GM21529 (cell line): ENCODE measurements around the gene HBA1.
"Not testable (repeated sequence)": the region's sequence is repeated elsewhere in the genome, so short reads cannot be mapped to it uniquely, and the experiment has no call there.

Experiments used
- ATAC-seq: cut with Tn5 transposase; IDR thresholded peaks from one replicate; pipeline ENCODE4 v1.9.1; 2021; ENCODE audit not compliant: unreplicated experiment

Gene HBA1

GRCh38 chr16:159136-159849, 17.2 kb upstream of the HBA1 start:
- no peak for ATAC-seq

GRCh38 chr16:160242-160641, 16.2 kb upstream of the HBA1 start:
- ATAC-seq = not testable (repeated sequence)

GRCh38 chr16:160691-161190, 15.7 kb upstream of the HBA1 start:
- ATAC-seq = no peak

GRCh38 chr16:162271-162991, 14.0 kb upstream of the HBA1 start:
- no peak for ATAC-seq

GRCh38 chr16:163139-163538, 13.3 kb upstream of the HBA1 start:
- not testable (repeated sequence) for ATAC-seq

GRCh38 chr16:163696-164095, 12.8 kb upstream of the HBA1 start:
- not testable (repeated sequence) for ATAC-seq

- not testable (repeated sequence) for ATAC-seq
Observed at GRCh38 chr16:164134-164823, 12.2 kb upstream of the HBA1 start.

GRCh38 chr16:164827-165538, 11.5 kb upstream of the HBA1 start:
- ATAC-seq = no peak

GRCh38 chr16:165539-166374, 10.7 kb upstream of the HBA1 start, which contains the start of gene HBM:
HBM (plus strand) TSS chr16:165978; CDS start chr16:165998, 20 bp downstream.
- no peak for ATAC-seq

GRCh38 chr16:166375-167121, 9.9 kb upstream of the HBA1 start:
- no peak for ATAC-seq

- ATAC-seq = no peak
Observed at GRCh38 chr16:167122-167690, 9.3 kb upstream of the HBA1 start.

GRCh38 chr16:168424-168823, 8.1 kb upstream of the HBA1 start:
- no peak for ATAC-seq

- no peak for ATAC-seq
Observed at GRCh38 chr16:169014-169413, 7.5 kb upstream of the HBA1 start.

- ATAC-seq = not testable (repeated sequence)
Observed at GRCh38 chr16:170088-170507, 6.4 kb upstream of the HBA1 start.

GRCh38 chr16:170788-171187, 5.7 kb upstream of the HBA1 start:
- ATAC-seq = no peak

GRCh38 chr16:172374-172941, 4.0 kb upstream of the HBA1 start, which contains the start of gene HBA2:
HBA2 (plus strand) TSS chr16:172876; CDS start chr16:172913, 37 bp downstream.
- not testable (repeated sequence) for ATAC-seq

GRCh38 chr16:173211-173854, 3.1 kb upstream of the HBA1 start:
- ATAC-seq = not testable (repeated sequence)
